K562 (cell line): ENCODE data around the gene DBNDD1. TPM values are rescaled to one million over a fixed set of nuclear protein-coding genes. Genes with fewer than 3 reads are reported as not detected.
"Not testable (repeated sequence)": the region's sequence is repeated elsewhere in the genome, so short reads cannot be mapped to it uniquely, and the experiment has no call there.

Source experiments
- ATF7 ChIP-seq: fragments of 450-650 bp; IDR thresholded peaks from 2 replicates; pipeline ENCODE4 v1.7.1; 2014; ENCODE audit warnings: mild to moderate bottlenecking, moderate library complexity
- BACH1 ChIP-seq: fragments of 200-800 bp; sonication (Bioruptor generic); IDR thresholded peaks from 2 replicates; pipeline ENCODE4 v1.6.1; 2016; ENCODE audit warnings: missing genetic modification characterization, missing compliant biosample characterization
- CBFA2T2 ChIP-seq: fragments of 450-650 bp; conservative IDR thresholded peaks from 2 replicates; pipeline ENCODE4 v1.6.1; 2017; ENCODE audit warnings: mild to moderate bottlenecking
- CBFB ChIP-seq: sonication (generic); formaldehyde crosslinking; IDR thresholded peaks from 2 replicates; pipeline ENCODE4 v1.4.0; 2020; ENCODE audit warnings: mild to moderate bottlenecking, missing genetic modification reagents
- CREM ChIP-seq: IDR thresholded peaks from 2 replicates; pipeline ENCODE4 v1.6.1; 2014; ENCODE audit warnings: antibody characterized with exemption, low read depth
- CXXC5 ChIP-seq: fragments of 250-450 bp; sonication (Bioruptor Pico); IDR thresholded peaks from 2 replicates; pipeline ENCODE4 v1.8.0; 2022; ENCODE audit warnings: inconsistent platforms, mild to moderate bottlenecking, moderate library complexity
- EGR1 ChIP-seq: fragments of 450-650 bp; conservative IDR thresholded peaks from 2 replicates; pipeline ENCODE4 v1.6.1; 2017; ENCODE audit warnings: mild to moderate bottlenecking
- ETV1 ChIP-seq: fragments of 450-650 bp; conservative IDR thresholded peaks from 2 replicates; pipeline ENCODE4 v1.6.1; 2016; ENCODE audit warnings: missing genetic modification characterization, control low read depth, low read depth, missing compliant biosample characterization
- FOXP1 ChIP-seq: sonication (generic); formaldehyde crosslinking; IDR thresholded peaks from 2 replicates; pipeline ENCODE4 v1.8.0; 2022; ENCODE audit warnings: mild to moderate bottlenecking, missing genetic modification reagents
- JUN ChIP-seq, 2 experiments: sonication (generic) in 1 of 2; formaldehyde crosslinking in 1 of 2; IDR thresholded peaks; 2 replicates each; pipeline versions ENCODE4 v1.6.1 to v1.8.0; 2012 to 2022; ENCODE audit warnings: borderline replicate concordance in 2 of 2, mild to moderate bottlenecking in 2 of 2, improper control_type of control experiment in 1 of 2, low read depth in 1 of 2, low read length in 1 of 2, missing genetic modification reagents in 1 of 2
- MAFK ChIP-seq: IDR thresholded peaks from 2 replicates; pipeline ENCODE4 v1.6.1; 2011; ENCODE audit warnings: low read length, improper control_type of control experiment
- MCM7 ChIP-seq, 2 experiments: fragments of 450-650 bp; IDR thresholded peaks; 2 replicates each; pipeline ENCODE4 v1.6.1; 2016 to 2018
- MYC ChIP-seq, 2 experiments: fragments of 250-450 bp in 1 of 2; sonication (Bioruptor Pico) in 1 of 2; IDR thresholded peaks; 2 replicates each; pipeline versions ENCODE4 v1.5.1 to v1.6.1; 2012 to 2021; ENCODE audit warnings: low read depth in 2 of 2, borderline replicate concordance in 1 of 2, improper control_type of control experiment in 1 of 2, low read length in 1 of 2, mild to moderate bottlenecking in 1 of 2, moderate library complexity in 1 of 2
- NCOA1 ChIP-seq: fragments of 450-650 bp; IDR thresholded peaks from 2 replicates; pipeline ENCODE4 v1.6.1; 2016; ENCODE audit warnings: low read depth
- NFE2 ChIP-seq: IDR thresholded peaks from 2 replicates; pipeline ENCODE4 v1.6.1; 2014; ENCODE audit warnings: antibody characterized with exemption, low read depth
- PHF21A ChIP-seq: fragments of 450-650 bp; IDR thresholded peaks from 2 replicates; pipeline ENCODE4 v1.6.1; 2017; ENCODE audit warnings: low read depth, borderline replicate concordance
- SOX6 ChIP-seq: fragments of 450-650 bp; IDR thresholded peaks from 2 replicates; pipeline ENCODE4 v1.6.1; 2014; ENCODE audit warnings: mild to moderate bottlenecking
- TBL1XR1 ChIP-seq, 2 experiments: IDR thresholded peaks; 2 replicates each; pipeline ENCODE4 v1.6.1; 2012; ENCODE audit warnings: improper control_type of control experiment in 2 of 2, low read length in 2 of 2, mild to moderate bottlenecking in 1 of 2
- TEAD4 ChIP-seq, 2 experiments: sonication (generic) in 1 of 2; formaldehyde crosslinking in 1 of 2; IDR thresholded peaks; 2 replicates each; pipeline versions ENCODE4 v1.6.1 to v1.8.0; 2012 to 2022; ENCODE audit warnings: borderline replicate concordance in 1 of 2, inconsistent platforms in 1 of 2, low read length in 1 of 2, mild to moderate bottlenecking in 1 of 2, missing genetic modification reagents in 1 of 2
- ZNF24 ChIP-seq: fragments of 450-650 bp; IDR thresholded peaks from 2 replicates; pipeline ENCODE4 v1.6.1; 2016
- ZNF316 ChIP-seq: fragments of 450-650 bp; IDR thresholded peaks from 2 replicates; pipeline ENCODE4 v1.6.1; 2016
- ZNF445 ChIP-seq: fragments of 250-450 bp; sonication (Bioruptor Pico); IDR thresholded peaks from 2 replicates; pipeline ENCODE4 v1.4.0; 2020; ENCODE audit warnings: low read depth, mild to moderate bottlenecking, moderate library complexity
- polyA plus RNA-seq, 8 experiments: library from polyadenylated mRNA; depleted of rRNA in 4 of 8; stranded (reverse) in 5 of 8; unstranded in 3 of 8; fragments of >200 nt; fragmentation: Nextera tagmentation in 2 of 8; fragmentation: Illumina TruSeq in 1 of 8; extraction: Ambion mirVana in 2 of 8; extraction: Trizol in 1 of 8; gene quantifications; 2 replicates each; pipeline versions ENCODE4 v1.2.1 to v1.2.3, GENCODE V29; 2011 to 2014; ENCODE audit warnings: inconsistent platforms in 1 of 8, missing spikeins in 1 of 8
- total RNA-seq, 7 experiments: library from RNA; depleted of rRNA in 6 of 7; stranded (reverse); fragments of >200 nt in 6 of 7; fragmentation: Illumina TruSeq in 2 of 7; extraction: Trizol in 2 of 7; gene quantifications; 2 replicates each; pipeline versions ENCODE4 v1.2.1 to v1.2.3, GENCODE V29; 2011 to 2021; ENCODE audit warnings: low replicate concordance in 1 of 7
- TF ChIP-seq, protein P1 (sequence below): sonication (generic); formaldehyde crosslinking; IDR thresholded peaks from 2 replicates; pipeline ENCODE4 v1.8.0; 2022; ENCODE audit warnings: mild to moderate bottlenecking, missing genetic modification reagents
- TF ChIP-seq, protein P2 (sequence below): sonication (generic); formaldehyde crosslinking; IDR thresholded peaks from 2 replicates; pipeline ENCODE4 v1.8.0; 2022; ENCODE audit warnings: mild to moderate bottlenecking, missing genetic modification reagents

The DBNDD1 gene
- total and polyA plus RNA-seq, 9 of the 15 experiments (the other 6 are each of a cell fraction or from before 2014, with no cell fraction given), result 0.55 to 13.0 (median 5.8) TPM

DNA sequence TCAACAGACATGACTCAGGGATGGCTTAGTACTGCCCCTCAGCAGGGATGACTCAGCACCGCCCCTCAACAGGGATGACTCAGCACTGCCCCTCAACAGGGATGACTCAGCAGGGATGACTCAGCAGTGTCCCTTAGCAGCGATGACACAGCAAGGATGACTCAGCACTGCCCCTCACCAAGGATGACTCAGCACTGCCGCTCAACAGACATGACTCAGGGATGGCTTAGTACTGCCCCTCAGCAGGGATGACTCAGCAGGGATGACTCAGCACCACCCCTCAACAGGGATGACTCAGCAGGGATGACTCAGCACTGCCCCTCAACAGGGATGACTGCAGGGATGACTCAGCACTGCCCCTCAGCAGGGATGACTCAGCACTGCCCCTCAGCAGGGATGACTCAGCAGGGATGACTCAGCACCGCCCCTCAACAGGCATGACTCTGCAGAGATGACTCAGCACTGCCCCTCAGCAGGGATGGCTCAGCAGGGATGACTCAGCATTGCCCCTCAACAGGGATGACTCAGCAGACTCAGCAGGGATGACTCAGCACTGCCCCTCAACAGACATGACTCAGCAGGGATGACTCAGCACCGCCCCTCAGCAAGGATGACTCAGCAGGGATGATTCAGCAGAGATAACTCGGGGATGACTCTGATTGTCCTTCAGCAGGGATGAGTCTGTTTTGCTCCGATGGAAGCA lies 23.6 kb downstream of the DBNDD1 start (continued):
- peak in 1 of 2 experiments; percentile 96; a peak in 2 of 4 replicates for TF ChIP-seq MCM7 (IDR thresholded peaks at IDR 0.05)
- TF ChIP-seq NFE2, result peak; percentile 96
- peak; percentile 53 for TF ChIP-seq EGR1
- TF ChIP-seq ZNF24, result peak; percentile 76; the same call in 1 of the 2 replicates
- TF ChIP-seq CBFB, result peak; percentile 89
- peak; percentile 39 for TF ChIP-seq CBFA2T2
- TF ChIP-seq, protein P1, sequence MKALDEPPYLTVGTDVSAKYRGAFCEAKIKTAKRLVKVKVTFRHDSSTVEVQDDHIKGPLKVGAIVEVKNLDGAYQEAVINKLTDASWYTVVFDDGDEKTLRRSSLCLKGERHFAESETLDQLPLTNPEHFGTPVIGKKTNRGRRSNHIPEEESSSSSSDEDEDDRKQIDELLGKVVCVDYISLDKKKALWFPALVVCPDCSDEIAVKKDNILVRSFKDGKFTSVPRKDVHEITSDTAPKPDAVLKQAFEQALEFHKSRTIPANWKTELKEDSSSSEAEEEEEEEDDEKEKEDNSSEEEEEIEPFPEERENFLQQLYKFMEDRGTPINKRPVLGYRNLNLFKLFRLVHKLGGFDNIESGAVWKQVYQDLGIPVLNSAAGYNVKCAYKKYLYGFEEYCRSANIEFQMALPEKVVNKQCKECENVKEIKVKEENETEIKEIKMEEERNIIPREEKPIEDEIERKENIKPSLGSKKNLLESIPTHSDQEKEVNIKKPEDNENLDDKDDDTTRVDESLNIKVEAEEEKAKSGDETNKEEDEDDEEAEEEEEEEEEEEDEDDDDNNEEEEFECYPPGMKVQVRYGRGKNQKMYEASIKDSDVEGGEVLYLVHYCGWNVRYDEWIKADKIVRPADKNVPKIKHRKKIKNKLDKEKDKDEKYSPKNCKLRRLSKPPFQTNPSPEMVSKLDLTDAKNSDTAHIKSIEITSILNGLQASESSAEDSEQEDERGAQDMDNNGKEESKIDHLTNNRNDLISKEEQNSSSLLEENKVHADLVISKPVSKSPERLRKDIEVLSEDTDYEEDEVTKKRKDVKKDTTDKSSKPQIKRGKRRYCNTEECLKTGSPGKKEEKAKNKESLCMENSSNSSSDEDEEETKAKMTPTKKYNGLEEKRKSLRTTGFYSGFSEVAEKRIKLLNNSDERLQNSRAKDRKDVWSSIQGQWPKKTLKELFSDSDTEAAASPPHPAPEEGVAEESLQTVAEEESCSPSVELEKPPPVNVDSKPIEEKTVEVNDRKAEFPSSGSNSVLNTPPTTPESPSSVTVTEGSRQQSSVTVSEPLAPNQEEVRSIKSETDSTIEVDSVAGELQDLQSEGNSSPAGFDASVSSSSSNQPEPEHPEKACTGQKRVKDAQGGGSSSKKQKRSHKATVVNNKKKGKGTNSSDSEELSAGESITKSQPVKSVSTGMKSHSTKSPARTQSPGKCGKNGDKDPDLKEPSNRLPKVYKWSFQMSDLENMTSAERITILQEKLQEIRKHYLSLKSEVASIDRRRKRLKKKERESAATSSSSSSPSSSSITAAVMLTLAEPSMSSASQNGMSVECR (CRISPR knock-in tag), result peak; percentile 65; the same call in 1 of the 2 replicates
- peak; percentile 59 for TF ChIP-seq FOXP1
- 0 out of 2 replicates have a peak, but pooled peaks have one; percentile 10 for TF ChIP-seq CREM
- TF ChIP-seq ZNF445 (CRISPR knock-in tag), result 0 out of 2 replicates have a peak, but pooled peaks have one; percentile 33
- peak in 1 of 2 experiments; percentile 85; a peak in 1 of 4 replicates for TF ChIP-seq TBL1XR1 (IDR thresholded peaks at IDR 0.05; ENCODE audit: low read length in 2 of 2)
- peak; percentile 97 for TF ChIP-seq JUN (IDR thresholded peaks at IDR 0.05; ENCODE audit: borderline replicate concordance, low read depth, low read length)
- peak; percentile 100 for TF ChIP-seq JUN (CRISPR knock-in tag; IDR thresholded peaks at IDR 0.05; ENCODE audit: borderline replicate concordance)
- peak; percentile 74; the same call in 1 of the 2 replicates for TF ChIP-seq ATF7
- peak; percentile 99 for TF ChIP-seq BACH1 (tag)
- TF ChIP-seq ZNF316, result peak; percentile 100
- 0 out of 2 replicates have a peak, but pooled peaks have one; percentile 27 for TF ChIP-seq MYC (IDR thresholded peaks at IDR 0.05; ENCODE audit: low read depth, low read length)
- not testable (repeated sequence) for TF ChIP-seq MYC (CRISPR knock-in tag; IDR thresholded peaks at IDR 0.05; ENCODE audit: borderline replicate concordance, low read depth); TEAD4 (CRISPR knock-in tag; IDR thresholded peaks at IDR 0.05; ENCODE audit: borderline replicate concordance)
- peak; percentile 46; the same call in 1 of the 2 replicates for TF ChIP-seq NCOA1
- 0 out of 2 replicates have a peak, but pooled peaks have one; percentile 27 for TF ChIP-seq CXXC5 (CRISPR knock-in tag)
- TF ChIP-seq, protein P2, sequence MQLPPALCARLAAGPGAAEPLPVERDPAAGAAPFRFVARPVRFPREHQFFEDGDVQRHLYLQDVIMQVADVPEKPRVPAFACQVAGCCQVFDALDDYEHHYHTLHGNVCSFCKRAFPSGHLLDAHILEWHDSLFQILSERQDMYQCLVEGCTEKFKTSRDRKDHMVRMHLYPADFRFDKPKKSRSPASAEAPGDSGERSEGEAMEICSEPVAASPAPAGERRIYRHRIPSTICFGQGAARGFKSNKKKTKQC, result peak; percentile 37; the same call in 1 of the 2 replicates
- TF ChIP-seq MAFK, result peak; percentile 95
- peak; percentile 37; the same call in 1 of the 2 replicates for TF ChIP-seq TEAD4 (IDR thresholded peaks at IDR 0.05; ENCODE audit: low read length)
- TF ChIP-seq SOX6, result 0 out of 2 replicates have a peak, but pooled peaks have one; percentile 46
- TF ChIP-seq PHF21A, result peak; percentile 10; the same call in 1 of the 2 replicates
- TF ChIP-seq ETV1 (tag), result peak; percentile 16; the same call in 1 of the 2 replicates
